Mucosa of stomach (tissue), 1 donor: ENCODE measurements around the gene KDM2A.
"Not testable (repeated sequence)": the region's sequence is repeated elsewhere in the genome, so short reads cannot be mapped to it uniquely, and the experiment has no call there.

ENCODE experiments used
- H3K27me3 ChIP-seq: one replicate; pipeline ENCODE4 v1.7.0; 2013; ENCODE audit warnings: mild to moderate bottlenecking, low read length; ENCODE audit not compliant: control insufficient read depth, insufficient read depth
- H3K36me3 ChIP-seq: one replicate; pipeline ENCODE4 v1.7.0; 2013; ENCODE audit warnings: low read length; ENCODE audit not compliant: control insufficient read depth, insufficient read depth
- H3K4me1 ChIP-seq: one replicate; pipeline ENCODE4 v1.7.0; 2013; ENCODE audit warnings: mild to moderate bottlenecking, low read length; ENCODE audit not compliant: control insufficient read depth, insufficient read depth
- H3K4me3 ChIP-seq: one replicate; pipeline ENCODE4 v1.7.0; 2013; ENCODE audit warnings: low read length
- H3K9ac ChIP-seq: one replicate; pipeline ENCODE4 v1.7.0; 2013; ENCODE audit warnings: mild to moderate bottlenecking, low read length, moderate library complexity
- H3K9me3 ChIP-seq: one replicate; pipeline ENCODE4 v1.7.0; 2013; ENCODE audit warnings: mild to moderate bottlenecking, low read length, moderate library complexity; ENCODE audit not compliant: control insufficient read depth
- donor health status: Pancreatic carcinoma.

KDM2A gene

DNA sequence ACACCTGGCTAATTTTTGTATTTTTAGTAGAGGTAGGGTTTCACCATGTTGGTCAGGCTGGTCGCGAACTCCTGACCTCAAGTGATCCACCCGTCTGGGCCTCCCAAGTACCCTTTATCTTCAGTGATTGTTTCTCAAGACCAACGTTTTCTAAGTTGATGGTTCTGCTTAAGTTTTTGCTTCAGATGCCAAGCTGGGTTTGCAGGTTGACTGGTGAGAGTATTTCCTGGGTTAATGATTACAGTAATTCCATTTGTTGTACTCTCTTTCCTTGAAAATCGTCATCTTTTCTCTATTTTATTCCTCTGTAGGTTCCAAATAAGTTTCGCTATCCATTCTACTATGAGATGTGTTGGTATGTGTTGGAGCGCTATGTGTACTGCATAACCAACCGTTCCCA, 108.7 kb downstream of the KDM2A start:
- Histone ChIP-seq H3K9me3 (no peaks in the 10 kb centered on the region), H3K4me1 (no peaks in the 10 kb centered on the region), H3K9ac (no peak overlapping the region), H3K36me3 (peaks cover 3% of the 10 kb centered on the region), H3K27me3 (no peaks in the 10 kb centered on the region), H3K4me3 (no peak overlapping the region)

GRCh38 chr11:67230406-67230805, 111.3 kb downstream of the KDM2A start:
- H3K4me3 ChIP-seq: no peak overlapping the region
- H3K4me1 ChIP-seq: no peaks in the 10 kb centered on the region
- H3K36me3 ChIP-seq: peaks cover 3% of the 10 kb centered on the region
- H3K9ac ChIP-seq: no peak overlapping the region
- no peaks in the 10 kb centered on the region for H3K27me3 ChIP-seq
- H3K9me3 ChIP-seq: no peaks in the 10 kb centered on the region

DNA sequence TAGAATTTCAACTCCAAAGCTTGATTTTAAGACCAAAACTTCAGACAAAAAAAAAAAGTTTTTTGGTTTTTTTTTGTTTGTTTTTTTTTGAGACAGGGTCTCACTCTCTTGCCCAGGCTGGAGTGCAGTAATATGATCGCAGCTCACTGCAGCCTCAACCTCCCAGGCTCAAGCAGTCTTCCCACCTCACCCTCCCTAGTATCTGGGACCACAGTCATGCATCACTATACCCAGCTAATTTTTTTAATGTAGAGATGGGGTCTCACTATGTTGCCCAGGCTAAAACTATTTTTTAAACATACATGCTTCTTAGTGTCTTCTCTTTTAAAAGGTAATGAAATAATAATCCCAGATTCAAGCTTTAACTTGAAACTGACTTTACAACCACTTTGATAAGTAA, 111.8 kb downstream of the KDM2A start:
- Histone ChIP-seq H3K36me3 (peaks cover 3% of the 10 kb centered on the region), H3K27me3 (no peaks in the 10 kb centered on the region), H3K9me3 (no peaks in the 10 kb centered on the region), H3K4me3 (no peak overlapping the region), H3K9ac (no peak overlapping the region), H3K4me1 (no peaks in the 10 kb centered on the region)

DNA sequence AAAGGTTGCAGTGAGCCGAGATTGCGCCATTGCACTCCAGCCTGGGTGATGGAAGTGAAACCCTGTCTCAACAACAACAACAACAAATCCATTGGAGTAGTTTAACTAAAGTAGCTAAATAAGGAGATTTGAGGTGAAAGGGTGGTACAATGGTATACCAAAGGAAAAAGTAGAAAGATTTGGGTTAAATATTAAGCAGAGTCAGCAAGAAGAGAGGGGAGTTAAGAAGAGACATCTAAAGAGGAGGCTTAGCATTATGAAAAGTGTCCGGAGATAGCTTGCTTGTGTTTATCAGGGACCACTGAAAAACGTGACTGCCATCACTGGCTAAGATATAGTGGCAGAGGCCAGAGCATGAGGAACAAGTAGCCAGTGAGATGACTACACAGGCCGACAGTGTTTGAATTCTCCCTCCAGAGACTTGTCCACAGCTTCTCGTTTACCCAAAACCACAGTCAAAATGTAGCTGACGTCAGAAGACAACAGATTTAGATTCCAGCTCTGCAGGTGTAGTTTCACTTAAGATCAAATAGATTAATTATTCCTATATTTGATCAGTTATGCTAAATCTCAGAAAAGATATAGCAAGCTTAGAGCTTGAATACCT, 114.6 kb downstream of the KDM2A start:
- Histone ChIP-seq H3K27me3 (no peaks in the 10 kb centered on the region), H3K4me1 (peaks cover 5% of the 10 kb centered on the region), H3K4me3 (no peak overlapping the region), H3K36me3 (peaks cover 3% of the 10 kb centered on the region), H3K9ac (no peak overlapping the region), H3K9me3 (no peaks in the 10 kb centered on the region)

GRCh38 chr11:67234571-67234970, 115.5 kb downstream of the KDM2A start:
- H3K9ac ChIP-seq, H3K27me3 ChIP-seq, H3K4me3 ChIP-seq, H3K9me3 ChIP-seq, H3K36me3 ChIP-seq: not testable (repeated sequence)
- peaks cover 13% of the 10 kb centered on the region for H3K4me1 ChIP-seq

GRCh38 chr11:67237574-67237973, 118.5 kb downstream of the KDM2A start:
- H3K27me3 ChIP-seq: no peaks in the 10 kb centered on the region
- no peaks in the 10 kb centered on the region for H3K9me3 ChIP-seq
- H3K4me3 ChIP-seq: no peak overlapping the region
- H3K4me1 ChIP-seq: peaks cover 28% of the 10 kb centered on the region
- no peaks in the 10 kb centered on the region for H3K36me3 ChIP-seq
- no peak overlapping the region for H3K9ac ChIP-seq

GRCh38 chr11:67238894-67239782, 120.1 kb downstream of the KDM2A start:
- peaks cover 4% of the 10 kb centered on the region for H3K36me3 ChIP-seq
- peak overlapping the region; percentile 9 for H3K9ac ChIP-seq
- peaks cover 34% of the 10 kb centered on the region for H3K4me1 ChIP-seq
- H3K4me3 ChIP-seq: no peak overlapping the region
- no peaks in the 10 kb centered on the region for H3K9me3 ChIP-seq
- no peaks in the 10 kb centered on the region for H3K27me3 ChIP-seq

- Histone ChIP-seq H3K9me3 (no peaks in the 10 kb centered on the region), H3K36me3 (peaks cover 4% of the 10 kb centered on the region), H3K27me3 (no peaks in the 10 kb centered on the region), H3K9ac (peak overlapping the region; percentile 81), H3K4me1 (peaks cover 34% of the 10 kb centered on the region), H3K4me3 (peak overlapping the region; percentile 78)
These were observed 120.9 kb downstream of the KDM2A start for GRCh38 chr11:67239783-67240575.

GRCh38 chr11:67240576-67241389, 121.7 kb downstream of the KDM2A start:
- Histone ChIP-seq H3K36me3 (peaks cover 7% of the 10 kb centered on the region), H3K9me3 (no peaks in the 10 kb centered on the region), H3K9ac (peak overlapping the region; percentile 81), H3K27me3 (no peaks in the 10 kb centered on the region), H3K4me1 (peaks cover 34% of the 10 kb centered on the region), H3K4me3 (peak overlapping the region; percentile 78)

- H3K4me1 ChIP-seq: peaks cover 34% of the 10 kb centered on the region
- no peak overlapping the region for H3K4me3 ChIP-seq
- H3K9ac ChIP-seq: no peak overlapping the region
These were observed 123.5 kb downstream of the KDM2A start for GRCh38 chr11:67242548-67242947.

DNA sequence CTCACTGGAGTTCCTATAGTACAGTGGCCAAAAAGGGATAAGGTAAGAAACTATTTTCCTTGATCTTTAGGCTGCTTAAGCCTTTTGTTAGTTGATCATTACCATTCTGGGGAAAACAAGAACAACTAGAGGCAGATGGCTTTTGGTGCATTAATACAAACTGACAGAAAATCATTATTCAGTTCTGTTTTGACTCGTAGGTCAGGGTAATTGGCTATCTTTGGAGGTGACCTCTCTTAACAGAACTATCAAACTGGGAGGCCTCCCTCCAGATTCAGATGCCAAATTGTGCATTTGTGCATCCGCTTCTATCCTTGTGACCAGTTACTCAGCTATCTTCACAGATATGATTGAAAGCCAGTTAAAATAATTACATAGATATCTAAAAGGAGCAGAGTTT, 124.0 kb downstream of the KDM2A start:
- H3K9ac ChIP-seq: no peak overlapping the region
- peaks cover 12% of the 10 kb centered on the region for H3K36me3 ChIP-seq
- H3K4me1 ChIP-seq: peaks cover 34% of the 10 kb centered on the region
- no peaks in the 10 kb centered on the region for H3K9me3 ChIP-seq
- H3K27me3 ChIP-seq: no peaks in the 10 kb centered on the region
- H3K4me3 ChIP-seq: no peak overlapping the region

More at GRCh38 chr11:67242548-67242947, 123.5 kb downstream of the KDM2A start:
- Histone ChIP-seq H3K36me3 (peaks cover 12% of the 10 kb centered on the region), H3K9me3 (no peaks in the 10 kb centered on the region), H3K27me3 (no peaks in the 10 kb centered on the region)
